Keratinocyte (primary cell): ENCODE measurements around the gene SYNM. TPM values are rescaled to one million over a fixed set of nuclear protein-coding genes. Genes with fewer than 3 reads are reported as not detected.

Source experiments
- DNase-seq: peaks from one replicate; pipeline ENCODE4 v3.0.0-alpha.2; 2011; ENCODE audit warnings: low read depth, missing footprints, low spot score
- FAIRE-seq: peaks from 2 replicates; lab custom pipeline; 2011; peaks lifted over from hg19 to GRCh38; lab: Jason Lieb, UNC
- H2AFZ ChIP-seq: 2 replicates; pipeline ENCODE4 v1.6.0; 2012; ENCODE audit warnings: low read length, control low read depth, inconsistent platforms; ENCODE audit not compliant: control insufficient read depth
- H3K27ac ChIP-seq: 2 replicates; pipeline ENCODE4 v1.5.1; 2011; ENCODE audit warnings: low read length; ENCODE audit not compliant: control insufficient read depth, insufficient read depth
- H3K27me3 ChIP-seq: 3 replicates; pipeline ENCODE4 v1.6.0; 2011; ENCODE audit warnings: low read length; ENCODE audit not compliant: control insufficient read depth, insufficient read depth; ENCODE audit errors: extremely low read depth
- H3K36me3 ChIP-seq, 2 experiments: 2 replicates in 1 of 2; 3 replicates in 1 of 2; pipeline ENCODE4 v1.5.1; 2011; ENCODE audit warnings: low read length in 2 of 2, mild to moderate bottlenecking in 1 of 2; ENCODE audit not compliant: control insufficient read depth in 2 of 2, insufficient read depth in 2 of 2; ENCODE audit errors: extremely low read depth in 1 of 2
- H3K4me1 ChIP-seq: 3 replicates; pipeline ENCODE4 v1.5.1; 2011; ENCODE audit warnings: low read length; ENCODE audit not compliant: control insufficient read depth, insufficient read depth; ENCODE audit errors: extremely low read depth
- H3K4me2 ChIP-seq: 3 replicates; pipeline ENCODE4 v1.6.0; 2011; ENCODE audit warnings: low read depth, low read length; ENCODE audit not compliant: control insufficient read depth, insufficient read depth; ENCODE audit errors: extremely low read depth
- H3K4me3 ChIP-seq, 3 experiments: fragments of 200-600 bp in 1 of 3; sonication (generic) in 1 of 3; 2 replicates in 2 of 3; 3 replicates in 1 of 3; pipeline ENCODE4 v1.5.1; 2011 to 2016; ENCODE audit warnings: low read length in 3 of 3, mild to moderate bottlenecking in 3 of 3, control low read depth in 2 of 3, inconsistent platforms in 1 of 3, low read depth in 1 of 3, mixed read lengths in 1 of 3, mixed run types in 1 of 3, moderate library complexity in 1 of 3; ENCODE audit not compliant: control insufficient read depth in 2 of 3, insufficient read depth in 2 of 3; ENCODE audit errors: extremely low read depth in 1 of 3
- H3K79me2 ChIP-seq: 2 replicates; pipeline ENCODE4 v1.6.0; 2012; ENCODE audit warnings: low read length; ENCODE audit not compliant: control insufficient read depth, insufficient read depth
- H3K9ac ChIP-seq: 3 replicates; pipeline ENCODE4 v1.6.0; 2011; ENCODE audit warnings: low read length; ENCODE audit not compliant: control insufficient read depth, insufficient read depth; ENCODE audit errors: extremely low read depth
- H3K9me1 ChIP-seq: 3 replicates; pipeline ENCODE4 v1.6.0; 2011; ENCODE audit warnings: low read length; ENCODE audit not compliant: control insufficient read depth, insufficient read depth; ENCODE audit errors: extremely low read depth
- H3K9me3 ChIP-seq: 2 replicates; pipeline ENCODE4 v1.5.1; 2012; ENCODE audit warnings: low read depth, low read length; ENCODE audit not compliant: control insufficient read depth
- H4K20me1 ChIP-seq: 3 replicates; pipeline ENCODE4 v1.6.0; 2011; ENCODE audit warnings: low read length; ENCODE audit not compliant: control insufficient read depth, insufficient read depth; ENCODE audit errors: extremely low read depth
- CTCF ChIP-seq, 3 experiments: IDR thresholded peaks in 1 of 3; conservative IDR thresholded peaks in 1 of 3; optimal IDR thresholded peaks in 1 of 3; 2 replicates in 2 of 3; 3 replicates in 1 of 3; pipeline versions ENCODE3 to v1.5.1; 2011; ENCODE audit warnings: low read length in 3 of 3, mild to moderate bottlenecking in 3 of 3, moderate library complexity in 2 of 3, control low read depth in 1 of 3, inconsistent platforms in 1 of 3; ENCODE audit not compliant: insufficient read depth in 2 of 3; ENCODE audit errors: extremely low read depth in 1 of 3
- EZH2 ChIP-seq: IDR thresholded peaks from one replicate; pipeline ENCODE4 v1.6.1; 2012; ENCODE audit warnings: inconsistent platforms, mild to moderate bottlenecking, low read length, moderate library complexity
- dilution Hi-C: fragments of 300-500 bp; cut with MboI; formaldehyde crosslinking; loops from one replicate; pipeline ENCODE4 v1.7.0; 2020; ENCODE audit warnings: low sequenced_read_pairs; ENCODE audit not compliant: extremely low pct_ligation_motif_present
- polyA plus RNA-seq, 5 experiments: library from polyadenylated mRNA; depleted of rRNA in 3 of 5; stranded (reverse) in 3 of 5; stranded (forward) in 1 of 5; unstranded in 1 of 5; fragments of >200 nt; gene quantifications; 1 replicate in 1 of 5; 2 replicates in 3 of 5; 3 replicates in 1 of 5; pipeline versions ENCODE4 v1.2.1 to v1.2.3, GENCODE V29; 2011 to 2012; ENCODE audit warnings: missing spikeins in 2 of 5, low read depth in 1 of 5, low replicate concordance in 1 of 5

Gene SYNM
- polyA plus RNA-seq, 1 donor (not counting 4 experiments of a cell fraction or from before 2014, with no cell fraction given) = 0.09 TPM

DNA sequence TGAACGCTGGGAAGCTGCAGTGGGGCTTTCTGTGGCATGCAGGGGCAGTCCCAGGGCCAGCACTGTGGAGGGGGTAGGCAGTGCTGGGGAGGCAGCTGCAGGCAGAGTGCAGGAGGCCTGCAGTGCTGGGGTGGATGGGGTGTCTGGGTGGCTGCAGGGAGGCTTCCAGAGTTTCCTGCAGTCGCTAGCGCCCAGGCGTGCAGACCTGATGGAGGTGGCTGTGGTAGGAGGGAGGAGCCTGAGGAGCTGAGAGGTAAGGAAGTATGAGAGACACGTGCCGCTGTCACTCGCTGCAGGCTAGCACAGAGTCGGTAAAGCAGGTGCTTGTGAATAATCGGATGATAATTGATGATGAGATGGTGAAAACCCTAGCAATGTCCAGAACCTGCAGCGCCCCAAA, 16.3 kb downstream of the SYNM start:
- FAIRE-seq (no peak), DNase-seq (no peak)
- no peak overlapping the region for H3K9ac ChIP-seq
- no peaks in the 10 kb centered on the region for H3K9me1 ChIP-seq
- no peak overlapping the region for H3K4me2 ChIP-seq
- no peak overlapping the region for H2AFZ ChIP-seq
- no peak for TF ChIP-seq CTCF (optimal IDR thresholded peaks at IDR 0.05 in 1 of 3, IDR thresholded peaks at IDR 0.05 in 1 of 3, conservative IDR thresholded peaks at IDR 0.05 in 1 of 3; ENCODE audit: extremely low read depth in 1 of 3, insufficient read depth in 2 of 3, low read length in 3 of 3)
- no peak for TF ChIP-seq EZH2
- H3K79me2 ChIP-seq = no peaks in the 10 kb centered on the region
- H3K27ac ChIP-seq = no peak overlapping the region
- no peaks in the 10 kb centered on the region for H3K36me3 ChIP-seq
- H3K27me3 ChIP-seq = peaks cover 12% of the 10 kb centered on the region
- dilution Hi-C loops = no loop called here
- no peaks in the 10 kb centered on the region for H4K20me1 ChIP-seq
- H3K4me3 ChIP-seq = no peak overlapping the region
- no peaks in the 10 kb centered on the region for H3K9me3 ChIP-seq
- H3K4me1 ChIP-seq = peaks cover 17% of the 10 kb centered on the region

- no peak overlapping the region for H3K27ac ChIP-seq
- TF ChIP-seq EZH2 (no peak), CTCF (optimal IDR thresholded peaks at IDR 0.05 in 1 of 3, IDR thresholded peaks at IDR 0.05 in 1 of 3, conservative IDR thresholded peaks at IDR 0.05 in 1 of 3; ENCODE audit: extremely low read depth in 1 of 3, insufficient read depth in 2 of 3, low read length in 3 of 3) (no peak)
- H3K4me2 ChIP-seq = no peak overlapping the region
- DNase-seq (no peak), FAIRE-seq (no peak)
- H3K4me3 ChIP-seq = no peak overlapping the region
- H3K4me1 ChIP-seq = peaks cover 17% of the 10 kb centered on the region
- dilution Hi-C loops = no loop called here
- no peaks in the 10 kb centered on the region for H3K36me3 ChIP-seq
- H3K9ac ChIP-seq = no peak overlapping the region
- H3K9me3 ChIP-seq = no peaks in the 10 kb centered on the region
- H4K20me1 ChIP-seq = no peaks in the 10 kb centered on the region
- H3K27me3 ChIP-seq = peaks cover 12% of the 10 kb centered on the region
- no peaks in the 10 kb centered on the region for H3K9me1 ChIP-seq
- no peaks in the 10 kb centered on the region for H3K79me2 ChIP-seq
- H2AFZ ChIP-seq = no peak overlapping the region
These were observed 17.0 kb downstream of the SYNM start for GRCh38 chr15:99121691-99122410.
